HepG2 (cell line): Measurements from ENCODE around the gene TANGO2. TPM values are rescaled to one million over a fixed set of nuclear protein-coding genes. Genes with fewer than 3 reads are reported as not detected.

Experiments used
- ATAC-seq: fragments of 200-7000 bp; cut with Tn5 transposase; 3 replicates; pipeline ENCODE4 v1.9.1; 2020; ENCODE audit warnings: mild to moderate bottlenecking, moderate library complexity
- BruUV-seq: library from RNA; stranded (reverse); fragments of 400-500 nt; replicated peaks from 2 replicates; lab custom pipeline; 2021; lab: Mats Ljungman, UMichigan
- CTCF ChIA-PET: fragments of 300-600 bp; formaldehyde crosslinking; extraction: SDS; loops from one replicate; lab custom pipeline; 2021; ENCODE audit warnings: low total read pairs, inconsistent platforms, low intra/inter-chr PET ratio; lab: Yijun Ruan, JAX
- POLR2A ChIA-PET: fragments of 350-600 bp; sonication (Branson Sonifier 250); formaldehyde crosslinking; loops from one replicate; lab custom pipeline; 2020; ENCODE audit warnings: antibody characterized with exemption, inconsistent platforms; lab: Yijun Ruan, JAX
- DNase-seq: peaks from one replicate; pipeline ENCODE4 v3.0.0-alpha.2; 2015; ENCODE audit warnings: low spot score
- FAIRE-seq: peaks from 3 replicates; lab custom pipeline; 2011; peaks lifted over from hg19 to GRCh38; lab: Jason Lieb, UNC
- H2AFZ ChIP-seq: one replicate; pipeline ENCODE4 v1.6.1; 2011; ENCODE audit warnings: low read length, inconsistent platforms
- H3K27ac ChIP-seq: fragments of 300-600 bp; 3 replicates; pipeline ENCODE4 v1.8.0; 2011; ENCODE audit warnings: mixed run types, mild to moderate bottlenecking, mixed read lengths, low read length, inconsistent platforms; ENCODE audit not compliant: insufficient read depth; ENCODE audit errors: extremely low read length
- H3K27me3 ChIP-seq, 2 experiments: fragments of 200-600 bp in 1 of 2; 2 replicates in 1 of 2; 3 replicates in 1 of 2; pipeline versions ENCODE4 v1.6.0 to v1.8.0; 2011; ENCODE audit warnings: low read length in 2 of 2, mild to moderate bottlenecking in 2 of 2, moderate library complexity in 2 of 2, inconsistent platforms in 1 of 2; ENCODE audit not compliant: insufficient read depth in 2 of 2, control insufficient read depth in 1 of 2
- H3K36me3 ChIP-seq, 2 experiments: fragments of 200-600 bp in 1 of 2; replicated peaks in 1 of 2; 2 replicates in 1 of 2; 3 replicates in 1 of 2; pipeline versions ENCODE4 v1.5.1 to v1.8.0; 2011; ENCODE audit warnings: low read length in 2 of 2, inconsistent platforms in 1 of 2; ENCODE audit not compliant: insufficient read depth in 2 of 2, control insufficient read depth in 1 of 2
- H3K4me1 ChIP-seq: 2 replicates; pipeline ENCODE4 v1.5.1; 2012; ENCODE audit warnings: low read length, inconsistent platforms; ENCODE audit not compliant: insufficient read depth
- H3K4me2 ChIP-seq: 2 replicates; pipeline ENCODE4 v1.6.0; 2011; ENCODE audit warnings: low read depth, low read length, inconsistent platforms
- H3K4me3 ChIP-seq, 3 experiments: fragments of 200-600 bp in 1 of 3; sonication (generic), shearing (Covaris generic) in 1 of 3; replicated peaks in 1 of 3; 2 replicates each; pipeline ENCODE4 v1.5.1; 2011 to 2016; ENCODE audit warnings: low read length in 3 of 3, inconsistent platforms in 2 of 3, low read depth in 2 of 3, mild to moderate bottlenecking in 2 of 3, control low read depth in 1 of 3, mixed read lengths in 1 of 3; ENCODE audit not compliant: insufficient read depth in 1 of 3
- H3K79me2 ChIP-seq: one replicate; pipeline ENCODE4 v1.6.1; 2011; ENCODE audit warnings: low read length, inconsistent platforms; ENCODE audit not compliant: insufficient read depth
- H3K9ac ChIP-seq: 2 replicates; pipeline ENCODE4 v1.6.0; 2011; ENCODE audit warnings: mild to moderate bottlenecking, low read depth, low read length, inconsistent platforms; ENCODE audit not compliant: insufficient read depth
- H3K9me3 ChIP-seq: 2 replicates; pipeline ENCODE4 v1.5.1; 2012; ENCODE audit warnings: mild to moderate bottlenecking, low read length
- H4K20me1 ChIP-seq: 2 replicates; pipeline ENCODE4 v1.6.0; 2011; ENCODE audit warnings: inconsistent platforms, mild to moderate bottlenecking, low read length, moderate library complexity; ENCODE audit not compliant: insufficient read depth
- HOXA5 ChIP-seq: sonication (generic); formaldehyde crosslinking; IDR thresholded peaks from 2 replicates; pipeline ENCODE4 v1.4.0; 2020; ENCODE audit warnings: missing genetic modification reagents
- KLF6 ChIP-seq: IDR thresholded peaks from 2 replicates; pipeline ENCODE4 v1.8.0; 2016; ENCODE audit warnings: missing biosample characterization, missing genetic modification reagents
- SAP130 ChIP-seq: IDR thresholded peaks from 2 replicates; pipeline ENCODE4 v1.6.1; 2016; ENCODE audit warnings: low read depth
- SRY ChIP-seq: sonication (generic); formaldehyde crosslinking; IDR thresholded peaks from 2 replicates; pipeline ENCODE4 v1.8.0; 2022; ENCODE audit warnings: mild to moderate bottlenecking, missing genetic modification reagents
- TOE1 ChIP-seq: sonication (generic); formaldehyde crosslinking; IDR thresholded peaks from 2 replicates; pipeline ENCODE4 v1.4.0; 2020; ENCODE audit warnings: mild to moderate bottlenecking, missing genetic modification reagents
- YEATS2 ChIP-seq: sonication (generic); formaldehyde crosslinking; IDR thresholded peaks from 2 replicates; pipeline ENCODE4 v1.4.0; 2020; ENCODE audit warnings: missing genetic modification reagents, borderline replicate concordance
- ZFP90 ChIP-seq: sonication (generic); formaldehyde crosslinking; IDR thresholded peaks from 2 replicates; pipeline ENCODE4 v1.8.0; 2022; ENCODE audit warnings: missing genetic modification reagents, mild to moderate bottlenecking, inconsistent platforms, borderline replicate concordance
- ZFY ChIP-seq: sonication (generic); formaldehyde crosslinking; IDR thresholded peaks from 2 replicates; pipeline ENCODE4 v1.4.0; 2020; ENCODE audit warnings: missing genetic modification reagents
- ZNF143 ChIP-seq: sonication (generic); formaldehyde crosslinking; IDR thresholded peaks from 2 replicates; pipeline ENCODE4 v1.4.0; 2020; ENCODE audit warnings: missing genetic modification reagents
- ZNF772 ChIP-seq: sonication (generic); formaldehyde crosslinking; IDR thresholded peaks from 2 replicates; pipeline ENCODE4 v1.5.0; 2020; ENCODE audit warnings: mild to moderate bottlenecking, missing genetic modification reagents
- ZNF841 ChIP-seq: sonication (generic); formaldehyde crosslinking; IDR thresholded peaks from 2 replicates; pipeline ENCODE4 v1.8.1; 2023; ENCODE audit warnings: missing genetic modification reagents, borderline replicate concordance
- WGBS: methylation state at CpG from one replicate; pipeline ENCODE4 v1.1.6; 2017; ENCODE audit warnings: low lambda C conversion rate; 5-methylcytosine and 5-hydroxymethylcytosine counted together
- in situ Hi-C: cut with HindIII; loops from 2 replicates; pipeline ENCODE4 v1.10.0; 2017; ENCODE audit warnings: low pct_unique_long_range_greater_than_20kb; ENCODE audit not compliant: extremely low pct_ligation_motif_present
- intact Hi-C: fragments of 100-400 bp; cut with micrococcal nuclease; formaldehyde crosslinking; loops from one replicate; pipeline ENCODE4 v1.10.0; 2022; ENCODE audit not compliant: unreplicated experiment
- polyA plus RNA-seq, 8 experiments: library from polyadenylated mRNA; depleted of rRNA in 3 of 8; stranded (reverse) in 7 of 8; unstranded in 1 of 8; fragments of >200 nt; fragmentation: Illumina TruSeq in 4 of 8; extraction: Trizol in 4 of 8; gene quantifications; 2 replicates each; pipeline versions ENCODE4 v1.2.1 to v1.2.3, GENCODE V29; 2011 to 2016; ENCODE audit warnings: low read depth in 4 of 8, missing spikeins in 1 of 8, mixed read lengths in 1 of 8; ENCODE audit not compliant: insufficient read depth in 1 of 8
- total RNA-seq, 5 experiments: library from RNA; depleted of rRNA; stranded (reverse); fragments of >200 nt; fragmentation: Illumina TruSeq; extraction: Trizol; gene quantifications; 2 replicates each; pipeline ENCODE4 v1.2.3, GENCODE V29; 2016; ENCODE audit warnings: low read depth in 1 of 5
- TF ChIP-seq, protein P1 (sequence below): sonication (generic); formaldehyde crosslinking; IDR thresholded peaks from 2 replicates; pipeline ENCODE4 v1.4.0; 2020; ENCODE audit warnings: missing genetic modification reagents
- TF ChIP-seq, protein P2 (sequence below): sonication (generic); formaldehyde crosslinking; IDR thresholded peaks from 2 replicates; pipeline ENCODE4 v1.9.0; 2021; ENCODE audit warnings: mild to moderate bottlenecking, missing genetic modification reagents

The TANGO2 gene
- total and polyA plus RNA-seq, 2 of the 13 experiments (the other 11 are each of a cell fraction or from before 2014, with no cell fraction given): 12.9 to 14.8 TPM

DNA sequence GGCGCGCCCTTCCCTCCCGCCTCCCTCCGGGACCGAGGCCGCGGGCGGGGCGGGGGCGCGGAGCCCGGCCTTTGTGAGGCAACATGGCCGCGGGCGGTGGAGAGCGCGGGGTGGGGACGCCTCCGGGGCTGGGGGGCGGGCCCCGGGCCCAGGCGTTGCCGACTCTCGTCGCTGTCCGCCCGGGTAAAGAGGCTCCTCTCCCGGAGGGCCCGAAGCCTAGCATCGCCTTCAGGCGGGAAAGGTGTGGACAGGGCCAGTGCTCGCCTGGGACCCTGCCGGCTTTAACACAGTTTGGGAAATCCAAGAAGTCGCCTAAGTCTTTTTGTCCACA, 59.5 kb downstream of the TANGO2 start:
- no peaks in the 10 kb centered on the region for H3K9me3 ChIP-seq
- no peak overlapping the region for H2AFZ ChIP-seq
- peak overlapping the region; percentile 90 for H3K4me2 ChIP-seq
- H3K9ac ChIP-seq: peak overlapping the region; percentile 95
- peak; percentile 27 for ATAC-seq
- no peak for FAIRE-seq
- ChIA-PET POLR2A (interaction anchor here (1.0 to 1.8 kb wide), 5 partner anchors 11 to 127 kb away, joined by 3 to 5 read pairs (median 3); no protein-coding TSS in a partner anchor), CTCF (no interaction called here)
- H3K4me1 ChIP-seq: peaks cover 56% of the 10 kb centered on the region
- 0% methylated on average over 5 of the region's 34 CpGs for WGBS
- in situ Hi-C loops (no loop called here), intact Hi-C loops (loop anchor here (5.0 kb wide), 1 partner anchor 37 kb away; the partner anchor contains the start of genes RANBP1 and TRMT2A)
- peaks cover 15% of the 10 kb centered on the region; the same call in 1 of the 2 replicates for H4K20me1 ChIP-seq
- no peaks in the 10 kb centered on the region; a peak in 2 of 5 replicates for H3K27me3 ChIP-seq
- peak overlapping the region; percentile 85 for H3K27ac ChIP-seq
- H3K79me2 ChIP-seq: peaks cover 49% of the 10 kb centered on the region
- H3K36me3 ChIP-seq: peaks cover 2 to 7% of the 10 kb centered on the region in 2 experiments; a peak in 3 of 5 replicates
- peak overlapping the region; percentile 66 to 87 (median 75) for H3K4me3 ChIP-seq
- BruUV-seq: no TSS peak
- DNase-seq: peak; percentile 23
- no peak for TF ChIP-seq TOE1 (CRISPR knock-in tag)
- TF ChIP-seq SRY (CRISPR knock-in tag): 0 out of 2 replicates have a peak, but pooled peaks have one; percentile 13
- peak; percentile 33; the same call in 1 of the 2 replicates for TF ChIP-seq ZFY (CRISPR knock-in tag)
- TF ChIP-seq ZFP90 (CRISPR knock-in tag): 0 out of 2 replicates have a peak, but pooled peaks have one; percentile 13
- TF ChIP-seq SAP130 (CRISPR knock-in tag): peak; percentile 37; the same call in 1 of the 2 replicates
- TF ChIP-seq, protein P1, sequence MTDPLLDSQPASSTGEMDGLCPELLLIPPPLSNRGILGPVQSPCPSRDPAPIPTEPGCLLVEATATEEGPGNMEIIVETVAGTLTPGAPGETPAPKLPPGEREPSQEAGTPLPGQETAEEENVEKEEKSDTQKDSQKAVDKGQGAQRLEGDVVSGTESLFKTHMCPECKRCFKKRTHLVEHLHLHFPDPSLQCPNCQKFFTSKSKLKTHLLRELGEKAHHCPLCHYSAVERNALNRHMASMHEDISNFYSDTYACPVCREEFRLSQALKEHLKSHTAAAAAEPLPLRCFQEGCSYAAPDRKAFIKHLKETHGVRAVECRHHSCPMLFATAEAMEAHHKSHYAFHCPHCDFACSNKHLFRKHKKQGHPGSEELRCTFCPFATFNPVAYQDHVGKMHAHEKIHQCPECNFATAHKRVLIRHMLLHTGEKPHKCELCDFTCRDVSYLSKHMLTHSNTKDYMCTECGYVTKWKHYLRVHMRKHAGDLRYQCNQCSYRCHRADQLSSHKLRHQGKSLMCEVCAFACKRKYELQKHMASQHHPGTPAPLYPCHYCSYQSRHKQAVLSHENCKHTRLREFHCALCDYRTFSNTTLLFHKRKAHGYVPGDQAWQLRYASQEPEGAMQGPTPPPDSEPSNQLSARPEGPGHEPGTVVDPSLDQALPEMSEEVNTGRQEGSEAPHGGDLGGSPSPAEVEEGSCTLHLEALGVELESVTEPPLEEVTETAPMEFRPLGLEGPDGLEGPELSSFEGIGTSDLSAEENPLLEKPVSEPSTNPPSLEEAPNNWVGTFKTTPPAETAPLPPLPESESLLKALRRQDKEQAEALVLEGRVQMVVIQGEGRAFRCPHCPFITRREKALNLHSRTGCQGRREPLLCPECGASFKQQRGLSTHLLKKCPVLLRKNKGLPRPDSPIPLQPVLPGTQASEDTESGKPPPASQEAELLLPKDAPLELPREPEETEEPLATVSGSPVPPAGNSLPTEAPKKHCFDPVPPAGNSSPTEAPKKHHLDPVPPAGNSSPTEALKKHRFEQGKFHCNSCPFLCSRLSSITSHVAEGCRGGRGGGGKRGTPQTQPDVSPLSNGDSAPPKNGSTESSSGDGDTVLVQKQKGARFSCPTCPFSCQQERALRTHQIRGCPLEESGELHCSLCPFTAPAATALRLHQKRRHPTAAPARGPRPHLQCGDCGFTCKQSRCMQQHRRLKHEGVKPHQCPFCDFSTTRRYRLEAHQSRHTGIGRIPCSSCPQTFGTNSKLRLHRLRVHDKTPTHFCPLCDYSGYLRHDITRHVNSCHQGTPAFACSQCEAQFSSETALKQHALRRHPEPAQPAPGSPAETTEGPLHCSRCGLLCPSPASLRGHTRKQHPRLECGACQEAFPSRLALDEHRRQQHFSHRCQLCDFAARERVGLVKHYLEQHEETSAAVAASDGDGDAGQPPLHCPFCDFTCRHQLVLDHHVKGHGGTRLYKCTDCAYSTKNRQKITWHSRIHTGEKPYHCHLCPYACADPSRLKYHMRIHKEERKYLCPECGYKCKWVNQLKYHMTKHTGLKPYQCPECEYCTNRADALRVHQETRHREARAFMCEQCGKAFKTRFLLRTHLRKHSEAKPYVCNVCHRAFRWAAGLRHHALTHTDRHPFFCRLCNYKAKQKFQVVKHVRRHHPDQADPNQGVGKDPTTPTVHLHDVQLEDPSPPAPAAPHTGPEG (CRISPR knock-in tag): 0 out of 2 replicates have a peak, but pooled peaks have one; percentile 5
- TF ChIP-seq YEATS2 (CRISPR knock-in tag): peak; percentile 34; the same call in 1 of the 2 replicates
- 0 out of 2 replicates have a peak, but pooled peaks have one; percentile 13 for TF ChIP-seq ZNF143 (CRISPR knock-in tag)
- peak; percentile 54; the same call in 1 of the 2 replicates for TF ChIP-seq HOXA5 (CRISPR knock-in tag)
- TF ChIP-seq ZNF841: no peak
- TF ChIP-seq KLF6 (CRISPR knock-in tag): 0 out of 2 replicates have a peak, but pooled peaks have one; percentile 9
- TF ChIP-seq ZNF772 (CRISPR knock-in tag): peak; percentile 71; the same call in 1 of the 2 replicates
- TF ChIP-seq, protein P2, sequence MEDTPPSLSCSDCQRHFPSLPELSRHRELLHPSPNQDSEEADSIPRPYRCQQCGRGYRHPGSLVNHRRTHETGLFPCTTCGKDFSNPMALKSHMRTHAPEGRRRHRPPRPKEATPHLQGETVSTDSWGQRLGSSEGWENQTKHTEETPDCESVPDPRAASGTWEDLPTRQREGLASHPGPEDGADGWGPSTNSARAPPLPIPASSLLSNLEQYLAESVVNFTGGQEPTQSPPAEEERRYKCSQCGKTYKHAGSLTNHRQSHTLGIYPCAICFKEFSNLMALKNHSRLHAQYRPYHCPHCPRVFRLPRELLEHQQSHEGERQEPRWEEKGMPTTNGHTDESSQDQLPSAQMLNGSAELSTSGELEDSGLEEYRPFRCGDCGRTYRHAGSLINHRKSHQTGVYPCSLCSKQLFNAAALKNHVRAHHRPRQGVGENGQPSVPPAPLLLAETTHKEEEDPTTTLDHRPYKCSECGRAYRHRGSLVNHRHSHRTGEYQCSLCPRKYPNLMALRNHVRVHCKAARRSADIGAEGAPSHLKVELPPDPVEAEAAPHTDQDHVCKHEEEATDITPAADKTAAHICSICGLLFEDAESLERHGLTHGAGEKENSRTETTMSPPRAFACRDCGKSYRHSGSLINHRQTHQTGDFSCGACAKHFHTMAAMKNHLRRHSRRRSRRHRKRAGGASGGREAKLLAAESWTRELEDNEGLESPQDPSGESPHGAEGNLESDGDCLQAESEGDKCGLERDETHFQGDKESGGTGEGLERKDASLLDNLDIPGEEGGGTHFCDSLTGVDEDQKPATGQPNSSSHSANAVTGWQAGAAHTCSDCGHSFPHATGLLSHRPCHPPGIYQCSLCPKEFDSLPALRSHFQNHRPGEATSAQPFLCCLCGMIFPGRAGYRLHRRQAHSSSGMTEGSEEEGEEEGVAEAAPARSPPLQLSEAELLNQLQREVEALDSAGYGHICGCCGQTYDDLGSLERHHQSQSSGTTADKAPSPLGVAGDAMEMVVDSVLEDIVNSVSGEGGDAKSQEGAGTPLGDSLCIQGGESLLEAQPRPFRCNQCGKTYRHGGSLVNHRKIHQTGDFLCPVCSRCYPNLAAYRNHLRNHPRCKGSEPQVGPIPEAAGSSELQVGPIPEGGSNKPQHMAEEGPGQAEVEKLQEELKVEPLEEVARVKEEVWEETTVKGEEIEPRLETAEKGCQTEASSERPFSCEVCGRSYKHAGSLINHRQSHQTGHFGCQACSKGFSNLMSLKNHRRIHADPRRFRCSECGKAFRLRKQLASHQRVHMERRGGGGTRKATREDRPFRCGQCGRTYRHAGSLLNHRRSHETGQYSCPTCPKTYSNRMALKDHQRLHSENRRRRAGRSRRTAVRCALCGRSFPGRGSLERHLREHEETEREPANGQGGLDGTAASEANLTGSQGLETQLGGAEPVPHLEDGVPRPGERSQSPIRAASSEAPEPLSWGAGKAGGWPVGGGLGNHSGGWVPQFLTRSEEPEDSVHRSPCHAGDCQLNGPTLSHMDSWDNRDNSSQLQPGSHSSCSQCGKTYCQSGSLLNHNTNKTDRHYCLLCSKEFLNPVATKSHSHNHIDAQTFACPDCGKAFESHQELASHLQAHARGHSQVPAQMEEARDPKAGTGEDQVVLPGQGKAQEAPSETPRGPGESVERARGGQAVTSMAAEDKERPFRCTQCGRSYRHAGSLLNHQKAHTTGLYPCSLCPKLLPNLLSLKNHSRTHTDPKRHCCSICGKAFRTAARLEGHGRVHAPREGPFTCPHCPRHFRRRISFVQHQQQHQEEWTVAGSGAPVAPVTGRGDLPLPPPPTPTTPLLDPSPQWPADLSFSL (CRISPR knock-in tag): no peak
